Measurements from ENCODE around the gene STAT5A. TPM values are rescaled to one million over a fixed set of nuclear protein-coding genes. Genes with fewer than 3 reads are reported as not detected.

The STAT5A gene
- total RNA-seq, 1 experiment from 2014 or later, result 6.4 TPM

DNA sequence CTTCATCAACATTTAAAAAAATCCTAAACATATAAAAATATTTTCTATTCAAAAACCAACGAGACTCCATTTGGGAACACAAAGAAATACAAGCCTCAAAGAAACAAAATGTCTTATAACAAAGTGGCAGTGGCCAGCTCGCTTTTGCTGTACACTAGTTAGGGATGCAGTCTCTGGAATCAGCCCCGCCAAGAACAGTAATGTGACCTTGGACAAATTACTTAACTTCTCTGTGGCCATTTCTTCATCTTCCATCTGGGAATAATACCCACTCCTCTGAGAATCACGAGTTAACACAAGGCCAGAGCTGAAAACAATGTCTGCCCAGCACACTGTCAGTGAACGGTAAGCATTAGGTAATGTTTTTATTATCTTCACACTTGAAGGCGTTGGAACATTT lies 17.7 kb upstream of the STAT5A start:
- Histone ChIP-seq H3K27ac (ENCODE audit: insufficient read length, low read depth, low read length) (no peak overlapping the region), H3K79me1 (ENCODE audit: insufficient read depth, low read depth, low read length, poor library complexity, severe bottlenecking) (peaks cover 3% of the 10 kb centered on the region), H3K79me2 (ENCODE audit: insufficient read depth, low read length) (peaks cover 4% of the 10 kb centered on the region; the same call in 1 of the 2 replicates), H2BK120ac (ENCODE audit: low read depth, low read length, poor library complexity, severe bottlenecking) (no peak overlapping the region), H3K56ac (ENCODE audit: insufficient read length, low read depth, low read length) (no peak overlapping the region), H3T11ph (ENCODE audit: low read length) (no peak overlapping the region), H3K23ac (ENCODE audit: insufficient read length, low read depth, low read length) (no peak overlapping the region), H4K5ac (ENCODE audit: insufficient read length, low read depth, low read length) (no peak overlapping the region), H3K27me3 (ENCODE audit: insufficient read depth, low read length) (no peaks in the 10 kb centered on the region), H3K4me1 (ENCODE audit: insufficient read depth, low read length) (peaks cover 9% of the 10 kb centered on the region), H3K9me3 (ENCODE audit: control insufficient read depth, low read depth, low read length) (no peaks in the 10 kb centered on the region), H4K20me1 (ENCODE audit: control insufficient read depth, insufficient read depth, insufficient read length) (no peaks in the 10 kb centered on the region), H2BK15ac (ENCODE audit: low read depth, low read length) (no peak overlapping the region), H2BK12ac (ENCODE audit: insufficient read length, low read depth, low read length) (no peak overlapping the region), H2AFZ (ENCODE audit: low read length) (no peak overlapping the region), H2AK5ac (ENCODE audit: insufficient read length, low read length) (no peak overlapping the region), H3K18ac (ENCODE audit: insufficient read length, low read depth, low read length) (no peak overlapping the region), H3K9ac (ENCODE audit: extremely low read depth, insufficient read length, low read length) (no peak overlapping the region), H4K91ac (ENCODE audit: insufficient read length, low read depth, low read length) (no peak overlapping the region), H2BK20ac (ENCODE audit: low read depth, low read length, poor library complexity, severe bottlenecking) (no peak overlapping the region), H3K23me2 (ENCODE audit: insufficient read length, low read depth, low read length, poor library complexity, severe bottlenecking) (peaks cover 7% of the 10 kb centered on the region), H3K4ac (ENCODE audit: low read depth, low read length) (no peak overlapping the region), H3K14ac (ENCODE audit: insufficient read depth, low read length) (no peak overlapping the region), H4K8ac (replicated peaks; ENCODE audit: insufficient read length, low read depth, low read length) (no peak overlapping the region), H2BK5ac (ENCODE audit: insufficient read length, low read length) (no peak overlapping the region), H3K4me2 (ENCODE audit: insufficient read depth, insufficient read length, low read length) (no peak overlapping the region)
- Mint-ChIP-seq H3K27me3 (ENCODE audit: low read depth) (no peaks in the 10 kb centered on the region), H3K9me3 (peaks cover 0 to 1% of the 10 kb centered on the region in 2 experiments; a peak in 2 of 5 replicates), H3K4me1 (peaks cover 37 to 41% of the 10 kb centered on the region in 2 experiments), H3K4me3 (no peak overlapping the region), H3K36me3 (ENCODE audit: insufficient read depth in 1 of 3, low read depth in 3 of 3) (no peaks in the 10 kb centered on the region; a peak in 1 of 7 replicates), H3K27ac (no peak overlapping the region)
- TF ChIP-seq, protein P1, sequence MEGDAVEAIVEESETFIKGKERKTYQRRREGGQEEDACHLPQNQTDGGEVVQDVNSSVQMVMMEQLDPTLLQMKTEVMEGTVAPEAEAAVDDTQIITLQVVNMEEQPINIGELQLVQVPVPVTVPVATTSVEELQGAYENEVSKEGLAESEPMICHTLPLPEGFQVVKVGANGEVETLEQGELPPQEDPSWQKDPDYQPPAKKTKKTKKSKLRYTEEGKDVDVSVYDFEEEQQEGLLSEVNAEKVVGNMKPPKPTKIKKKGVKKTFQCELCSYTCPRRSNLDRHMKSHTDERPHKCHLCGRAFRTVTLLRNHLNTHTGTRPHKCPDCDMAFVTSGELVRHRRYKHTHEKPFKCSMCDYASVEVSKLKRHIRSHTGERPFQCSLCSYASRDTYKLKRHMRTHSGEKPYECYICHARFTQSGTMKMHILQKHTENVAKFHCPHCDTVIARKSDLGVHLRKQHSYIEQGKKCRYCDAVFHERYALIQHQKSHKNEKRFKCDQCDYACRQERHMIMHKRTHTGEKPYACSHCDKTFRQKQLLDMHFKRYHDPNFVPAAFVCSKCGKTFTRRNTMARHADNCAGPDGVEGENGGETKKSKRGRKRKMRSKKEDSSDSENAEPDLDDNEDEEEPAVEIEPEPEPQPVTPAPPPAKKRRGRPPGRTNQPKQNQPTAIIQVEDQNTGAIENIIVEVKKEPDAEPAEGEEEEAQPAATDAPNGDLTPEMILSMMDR (conservative IDR thresholded peaks at IDR 0.05), result no peak
- WGBS (ENCODE audit: extremely low coverage, insufficient read length, low lambda C conversion rate), result 100% methylated on average over 1 of the region's 6 CpGs
- DNase-seq, result no peak
